Subcutaneous abdominal adipose tissue (tissue), 5 donors: ENCODE results near the gene LRTM2.

ENCODE experiments used
- H3K27ac ChIP-seq: one replicate; pipeline ENCODE4 v1.7.0; 2013; ENCODE audit warnings: low read depth, mild to moderate bottlenecking, inconsistent platforms, low read length, moderate library complexity
- H3K27me3 ChIP-seq, 5 donors: one replicate each; pipeline ENCODE4 v1.7.0; 2013; ENCODE audit warnings: low read length in 5 of 5, inconsistent platforms in 1 of 5; ENCODE audit not compliant: control insufficient read depth in 5 of 5, insufficient read depth in 4 of 5
- H3K36me3 ChIP-seq, 5 donors: one replicate each; pipeline ENCODE4 v1.7.0; 2013; ENCODE audit warnings: low read length in 5 of 5; ENCODE audit not compliant: control insufficient read depth in 5 of 5, insufficient read depth in 5 of 5
- H3K4me1 ChIP-seq, 5 donors: one replicate each; pipeline ENCODE4 v1.7.0; 2013; ENCODE audit warnings: low read length in 5 of 5, mild to moderate bottlenecking in 3 of 5, moderate library complexity in 1 of 5; ENCODE audit not compliant: control insufficient read depth in 5 of 5, insufficient read depth in 5 of 5
- H3K4me3 ChIP-seq, 5 donors: one replicate each; pipeline ENCODE4 v1.7.0; 2013; ENCODE audit warnings: low read length in 5 of 5, low read depth in 1 of 5
- H3K9ac ChIP-seq, 5 donors: one replicate each; pipeline ENCODE4 v1.7.0; 2013; ENCODE audit warnings: low read length in 5 of 5, mild to moderate bottlenecking in 4 of 5, moderate library complexity in 3 of 5
- H3K9me3 ChIP-seq, 5 donors: one replicate each; pipeline ENCODE4 v1.7.0; 2013; ENCODE audit warnings: low read length in 5 of 5; ENCODE audit not compliant: control insufficient read depth in 5 of 5
- donor health status: healthy.
- donor health status: healthy.
- donor health status: healthy.
- donor health status: healthy.
- donor health status: healthy.

LRTM2 gene

GRCh38 chr12:1804545-1805332 lies 15.6 kb upstream of the LRTM2 start:
- Histone ChIP-seq H3K27me3 (no peaks in the 10 kb centered on the region), H3K4me1 (peaks cover 0 to 32% (median 19%) of the 10 kb centered on the region in 5 donors), H3K27ac (no peak overlapping the region), H3K9ac (no peak overlapping the region), H3K4me3 (no peak overlapping the region), H3K36me3 (no peaks in the 10 kb centered on the region), H3K9me3 (no peaks in the 10 kb centered on the region)

- Histone ChIP-seq H3K27me3 (no peaks in the 10 kb centered on the region), H3K9ac (peak overlapping the region in 1 of 5 donors; percentile 18), H3K4me1 (peaks cover 0 to 40% (median 27%) of the 10 kb centered on the region in 5 donors), H3K9me3 (no peaks in the 10 kb centered on the region), H3K4me3 (no peak overlapping the region), H3K27ac (no peak overlapping the region), H3K36me3 (no peaks in the 10 kb centered on the region)
Measured at GRCh38 chr12:1805441-1806081, 14.8 kb upstream of the LRTM2 start.

- no peak overlapping the region for H3K27ac ChIP-seq
- no peaks in the 10 kb centered on the region for H3K27me3 ChIP-seq
- H3K9me3 ChIP-seq = no peaks in the 10 kb centered on the region
- no peak overlapping the region for H3K4me3 ChIP-seq
- peaks cover 0 to 45% (median 31%) of the 10 kb centered on the region in 5 donors for H3K4me1 ChIP-seq
- no peaks in the 10 kb centered on the region for H3K36me3 ChIP-seq
- H3K9ac ChIP-seq = peak overlapping the region in 1 of 5 donors; percentile 1
Measured at GRCh38 chr12:1806301-1807086, 13.9 kb upstream of the LRTM2 start.

GRCh38 chr12:1807087-1807860 lies 13.1 kb upstream of the LRTM2 start:
- H3K4me1 ChIP-seq = peaks cover 0 to 50% (median 35%) of the 10 kb centered on the region in 5 donors
- no peak overlapping the region for H3K4me3 ChIP-seq
- no peak overlapping the region for H3K9ac ChIP-seq
- H3K36me3 ChIP-seq = no peaks in the 10 kb centered on the region
- H3K9me3 ChIP-seq = no peaks in the 10 kb centered on the region
- no peak overlapping the region for H3K27ac ChIP-seq
- H3K27me3 ChIP-seq = peaks cover 0 to 4% (median 0%) of the 10 kb centered on the region in 5 donors

GRCh38 chr12:1808036-1808797 lies 12.1 kb upstream of the LRTM2 start:
- peaks cover 0 to 60% (median 38%) of the 10 kb centered on the region in 5 donors for H3K4me1 ChIP-seq

GRCh38 chr12:1808798-1809480 lies 11.4 kb upstream of the LRTM2 start:
- peaks cover 0 to 4% (median 0%) of the 10 kb centered on the region in 5 donors for H3K27me3 ChIP-seq
- H3K27ac ChIP-seq = no peak overlapping the region
- no peak overlapping the region for H3K9ac ChIP-seq
- peaks cover 0 to 67% (median 46%) of the 10 kb centered on the region in 5 donors for H3K4me1 ChIP-seq
- no peaks in the 10 kb centered on the region for H3K9me3 ChIP-seq
- H3K36me3 ChIP-seq = no peaks in the 10 kb centered on the region
- H3K4me3 ChIP-seq = no peak overlapping the region

More at GRCh38 chr12:1808036-1808797, 12.1 kb upstream of the LRTM2 start:
- Histone ChIP-seq H3K4me3 (no peak overlapping the region), H3K9me3 (no peaks in the 10 kb centered on the region), H3K27me3 (peaks cover 0 to 4% (median 0%) of the 10 kb centered on the region in 5 donors), H3K27ac (no peak overlapping the region), H3K9ac (no peak overlapping the region), H3K36me3 (no peaks in the 10 kb centered on the region)

GRCh38 chr12:1809591-1810190 lies 10.7 kb upstream of the LRTM2 start:
- no peak overlapping the region for H3K27ac ChIP-seq
- H3K4me1 ChIP-seq = peaks cover 0 to 70% (median 48%) of the 10 kb centered on the region in 5 donors
- no peak overlapping the region for H3K4me3 ChIP-seq
- H3K9me3 ChIP-seq = no peaks in the 10 kb centered on the region
- H3K27me3 ChIP-seq = peaks cover 0 to 4% (median 0%) of the 10 kb centered on the region in 5 donors
- no peak overlapping the region for H3K9ac ChIP-seq
- no peaks in the 10 kb centered on the region for H3K36me3 ChIP-seq

GRCh38 chr12:1810201-1810930 lies 10.0 kb upstream of the LRTM2 start:
- no peaks in the 10 kb centered on the region for H3K9me3 ChIP-seq
- H3K36me3 ChIP-seq = no peaks in the 10 kb centered on the region

More at GRCh38 chr12:1810201-1810930, 10.0 kb upstream of the LRTM2 start:
- Histone ChIP-seq H3K27ac (no peak overlapping the region), H3K9ac (no peak overlapping the region), H3K27me3 (peaks cover 0 to 4% (median 0%) of the 10 kb centered on the region in 5 donors), H3K4me1 (peaks cover 0 to 65% (median 42%) of the 10 kb centered on the region in 5 donors), H3K4me3 (no peak overlapping the region)
